WERI-Rb-1 (cell line): Measurements from ENCODE around the gene TAS1R2.

Source experiments
- DNase-seq: peaks from one replicate; pipeline ENCODE4 v3.0.0-alpha.2; 2020
- H3K27ac ChIP-seq: fragments of 250-450 bp; sonication (Bioruptor Pico); 2 replicates; pipeline ENCODE4 v1.5.1; 2020; ENCODE audit warnings: mild to moderate bottlenecking, moderate library complexity
- H3K27me3 ChIP-seq: fragments of 250-450 bp; sonication (Bioruptor Pico); 2 replicates; pipeline ENCODE4 v1.5.1; 2021; ENCODE audit warnings: mild to moderate bottlenecking, low read depth, moderate library complexity; ENCODE audit not compliant: insufficient read depth, severe bottlenecking
- H3K36me3 ChIP-seq: fragments of 250-450 bp; sonication (Bioruptor Pico); 2 replicates; pipeline ENCODE4 v1.5.1; 2020; ENCODE audit warnings: mild to moderate bottlenecking, moderate library complexity
- H3K4me3 ChIP-seq: 2 replicates; pipeline ENCODE4 v1.5.1; 2011; ENCODE audit warnings: low read depth, mild to moderate bottlenecking, control low read depth, low read length
- H3K9me3 ChIP-seq: fragments of 250-450 bp; sonication (Bioruptor Pico); 2 replicates; pipeline ENCODE4 v1.5.1; 2021; ENCODE audit warnings: mild to moderate bottlenecking, moderate library complexity; ENCODE audit not compliant: severe bottlenecking
- CTCF ChIP-seq: IDR thresholded peaks from 2 replicates; pipeline ENCODE4 v1.5.1; 2011; ENCODE audit warnings: low read depth, mild to moderate bottlenecking, control low read depth, inconsistent platforms, low read length

TAS1R2 gene

GRCh38 chr1:18793164-18793563, 66.3 kb downstream of the TAS1R2 start:
- no peak for TF ChIP-seq CTCF
- no peak overlapping the region for H3K27ac ChIP-seq
- H3K9me3 ChIP-seq, result no peaks in the 10 kb centered on the region
- no peaks in the 10 kb centered on the region for H3K36me3 ChIP-seq
- H3K27me3 ChIP-seq, result no peaks in the 10 kb centered on the region
- no peak overlapping the region for H3K4me3 ChIP-seq
- no peak for DNase-seq

DNA sequence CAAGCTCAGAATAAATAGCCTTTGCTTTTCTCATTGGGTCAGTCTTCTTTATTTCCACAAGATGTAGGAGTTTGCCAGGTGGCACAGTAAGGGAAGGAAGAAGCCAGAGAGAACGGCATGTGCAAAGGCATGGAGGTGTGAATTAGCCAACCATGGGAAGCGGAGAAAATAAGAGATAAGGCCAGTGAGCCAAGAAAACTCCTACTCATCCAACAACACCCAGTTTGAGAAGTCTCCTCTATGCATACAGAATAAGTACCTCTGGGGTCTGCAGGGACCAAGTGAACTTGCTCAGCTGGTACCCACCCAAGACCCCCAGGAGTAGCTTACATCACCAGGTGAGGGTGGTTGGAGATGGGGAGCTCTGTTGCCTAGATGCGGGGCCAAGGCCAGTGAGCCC, 66.7 kb downstream of the TAS1R2 start:
- no peak for TF ChIP-seq CTCF
- Histone ChIP-seq H3K27ac (no peak overlapping the region), H3K27me3 (no peaks in the 10 kb centered on the region), H3K36me3 (no peaks in the 10 kb centered on the region), H3K4me3 (no peak overlapping the region), H3K9me3 (no peaks in the 10 kb centered on the region)
- DNase-seq, result no peak
